ENCODE measurements around the gene PCP2.

PCP2 gene

GRCh38 chr19:7582446-7582845 is 51.1 kb downstream of the PCP2 start:
- in situ Hi-C loops (cut with HindIII; ENCODE audit: low sequenced_read_pairs) = no loop called here
- H3K4me3 ChIP-seq (ENCODE audit: low read depth, low read length) = no peak overlapping the region

More at GRCh38 chr19:7582446-7582845, 51.1 kb downstream of the PCP2 start:
- no peak for DNase-seq (ENCODE audit: low read depth, low spot score)
- no peak for TF ChIP-seq CTCF (IDR thresholded peaks at IDR 0.05; ENCODE audit: low read depth, low read length)
